Mesenchymal stem cell (in vitro differentiated cells and primary cell): ENCODE measurements around the gene ABHD17B.

Source experiments
- DNase-seq: peaks from one replicate; pipeline ENCODE4 v3.0.0-alpha.2; 2013
- H2AFZ ChIP-seq: one replicate; pipeline ENCODE4 v1.6.1; 2013; ENCODE audit warnings: low read depth, mild to moderate bottlenecking, control low read depth, inconsistent platforms, low read length, moderate library complexity
- H2AK5ac ChIP-seq: 2 replicates; pipeline ENCODE4 v1.6.1; 2013; ENCODE audit warnings: low read length, moderate library complexity, mild to moderate bottlenecking, inconsistent platforms; ENCODE audit not compliant: severe bottlenecking
- H2BK120ac ChIP-seq: one replicate; pipeline ENCODE4 v1.6.1; 2013; ENCODE audit warnings: low read depth, mild to moderate bottlenecking, inconsistent platforms, low read length, moderate library complexity
- H2BK12ac ChIP-seq, 2 experiments: one replicate each; pipeline ENCODE4 v1.6.1; 2013; ENCODE audit warnings: inconsistent platforms in 2 of 2, low read length in 2 of 2, mild to moderate bottlenecking in 2 of 2, moderate library complexity in 2 of 2, control low read depth in 1 of 2
- H2BK15ac ChIP-seq: one replicate; pipeline ENCODE4 v1.6.1; 2013; ENCODE audit warnings: mild to moderate bottlenecking, low read depth, inconsistent platforms; ENCODE audit not compliant: poor library complexity, severe bottlenecking
- H2BK5ac ChIP-seq: 2 replicates; pipeline ENCODE4 v1.6.1; 2013; ENCODE audit warnings: low read depth, mild to moderate bottlenecking, low read length, control low read depth, inconsistent platforms; ENCODE audit not compliant: poor library complexity, severe bottlenecking
- H3K14ac ChIP-seq, 2 experiments: one replicate each; pipeline ENCODE4 v1.6.1; 2013; ENCODE audit warnings: inconsistent platforms in 2 of 2, low read length in 2 of 2, control low read depth in 1 of 2, mild to moderate bottlenecking in 1 of 2, moderate library complexity in 1 of 2
- H3K18ac ChIP-seq, 2 experiments: one replicate each; pipeline ENCODE4 v1.6.1; 2013; ENCODE audit warnings: inconsistent platforms in 2 of 2, low read length in 2 of 2, control low read depth in 1 of 2, low read depth in 1 of 2, mild to moderate bottlenecking in 1 of 2
- H3K23ac ChIP-seq, 2 experiments: one replicate each; pipeline ENCODE4 v1.6.1; 2013; ENCODE audit warnings: inconsistent platforms in 2 of 2, low read length in 2 of 2, mild to moderate bottlenecking in 2 of 2, moderate library complexity in 2 of 2, control low read depth in 1 of 2
- H3K27ac ChIP-seq: 2 replicates; pipeline ENCODE4 v1.5.1; 2013; ENCODE audit warnings: mild to moderate bottlenecking, moderate library complexity, low read length, control low read depth, inconsistent platforms; ENCODE audit not compliant: poor library complexity, severe bottlenecking
- H3K27me3 ChIP-seq, 2 experiments: 2 replicates each; pipeline versions ENCODE4 v1.6.1 to v1.7.0; 2013; ENCODE audit warnings: low read length in 2 of 2, mild to moderate bottlenecking in 2 of 2, moderate library complexity in 2 of 2, control low read depth in 1 of 2, inconsistent platforms in 1 of 2; ENCODE audit not compliant: control insufficient read depth in 1 of 2, insufficient read depth in 1 of 2
- H3K36me3 ChIP-seq, 2 experiments: 2 replicates each; pipeline versions ENCODE4 v1.6.1 to v1.7.0; 2013; ENCODE audit warnings: low read length in 2 of 2, control low read depth in 1 of 2, inconsistent platforms in 1 of 2, low read depth in 1 of 2, mild to moderate bottlenecking in 1 of 2; ENCODE audit not compliant: insufficient read depth in 2 of 2, control insufficient read depth in 1 of 2
- H3K4ac ChIP-seq, 2 experiments: one replicate each; pipeline ENCODE4 v1.6.1; 2013; ENCODE audit warnings: inconsistent platforms in 2 of 2, low read length in 2 of 2, mild to moderate bottlenecking in 2 of 2, moderate library complexity in 2 of 2, control low read depth in 1 of 2, low read depth in 1 of 2
- H3K4me1 ChIP-seq: 2 replicates; pipeline ENCODE4 v1.6.1; 2013; ENCODE audit warnings: low read depth, low read length, control low read depth; ENCODE audit not compliant: control insufficient read depth, insufficient read depth
- H3K4me2 ChIP-seq: 2 replicates; pipeline ENCODE4 v1.6.1; 2013; ENCODE audit warnings: low read length, mild to moderate bottlenecking, inconsistent platforms; ENCODE audit not compliant: poor library complexity, severe bottlenecking
- H3K4me3 ChIP-seq, 2 experiments: 2 replicates each; pipeline versions ENCODE4 v1.5.1 to v1.7.0; 2013; ENCODE audit warnings: low read length in 2 of 2, mild to moderate bottlenecking in 2 of 2, control low read depth in 1 of 2, low read depth in 1 of 2; ENCODE audit not compliant: insufficient read depth in 1 of 2
- H3K79me1 ChIP-seq: replicated peaks from 2 replicates; pipeline ENCODE4 v1.6.1; 2013; ENCODE audit warnings: mild to moderate bottlenecking, control low read depth, low read length, inconsistent platforms; ENCODE audit not compliant: poor library complexity, severe bottlenecking
- H3K9ac ChIP-seq: 2 replicates; pipeline ENCODE4 v1.7.0; 2013; ENCODE audit warnings: mild to moderate bottlenecking, low read length, moderate library complexity
- H3K9me3 ChIP-seq: 2 replicates; pipeline ENCODE4 v1.7.0; 2013; ENCODE audit warnings: mild to moderate bottlenecking, low read length; ENCODE audit not compliant: control insufficient read depth
- H4K8ac ChIP-seq: one replicate; pipeline ENCODE4 v1.6.1; 2013; ENCODE audit warnings: inconsistent platforms, mild to moderate bottlenecking, low read length, moderate library complexity
- H4K91ac ChIP-seq: one replicate; pipeline ENCODE4 v1.6.1; 2013; ENCODE audit warnings: mild to moderate bottlenecking, low read length, inconsistent platforms
- WGBS: methylation state at CpG from one replicate; pipeline ENCODE4 v1.1.7; 2013; ENCODE audit warnings: mixed read lengths; 5-methylcytosine and 5-hydroxymethylcytosine counted together

Gene ABHD17B

GRCh38 chr9:71915495-71915894 is 4.5 kb upstream of the ABHD17B start:
- Histone ChIP-seq H3K4me2 (no peak overlapping the region), H3K36me3 (peaks cover 3 to 4% of the 10 kb centered on the region in 2 experiments), H2AFZ (no peak overlapping the region), H2BK12ac (no peak overlapping the region), H2BK15ac (no peak overlapping the region), H3K23ac (no peak overlapping the region), H2BK5ac (no peak overlapping the region), H4K8ac (no peak overlapping the region), H3K4ac (no peak overlapping the region), H3K9ac (no peak overlapping the region), H3K18ac (no peak overlapping the region), H4K91ac (no peak overlapping the region), H2BK120ac (no peak overlapping the region), H3K4me3 (no peak overlapping the region), H3K14ac (no peak overlapping the region), H3K9me3 (no peaks in the 10 kb centered on the region), H2AK5ac (no peak overlapping the region), H3K27me3 (no peaks in the 10 kb centered on the region), H3K79me1 (peaks cover 15% of the 10 kb centered on the region), H3K27ac (no peak overlapping the region), H3K4me1 (peaks cover 7% of the 10 kb centered on the region)
- no peak for DNase-seq

GRCh38 chr9:71911908-71912335 is 929 bp upstream of the ABHD17B start:
- Histone ChIP-seq H2BK12ac (no peak overlapping the region), H3K27ac (peak overlapping the region; percentile 93), H4K8ac (peak overlapping the region; percentile 35), H3K4me2 (peak overlapping the region; percentile 81), H3K14ac (peak overlapping the region in 1 of 2 experiments; percentile 86), H2BK5ac (no peak overlapping the region), H2AK5ac (no peak overlapping the region), H3K18ac (peak overlapping the region; percentile 52 to 85), H3K23ac (peak overlapping the region in 1 of 2 experiments; percentile 59), H4K91ac (no peak overlapping the region), H3K9me3 (no peaks in the 10 kb centered on the region), H2AFZ (no peak overlapping the region), H2BK15ac (no peak overlapping the region), H3K79me1 (peaks cover 4% of the 10 kb centered on the region), H2BK120ac (no peak overlapping the region), H3K9ac (peak overlapping the region; percentile 92), H3K36me3 (no peaks in the 10 kb centered on the region), H3K4me3 (peak overlapping the region; percentile 77 to 91), H3K27me3 (no peaks in the 10 kb centered on the region), H3K4me1 (peaks cover 5% of the 10 kb centered on the region), H3K4ac (peak overlapping the region in 1 of 2 experiments; percentile 96)
- WGBS: 0% methylated on average over 7 of the region's 9 CpGs
- DNase-seq: no peak

- peak overlapping the region; percentile 73 for H3K4me2 ChIP-seq
- peak overlapping the region; percentile 77 to 88 for H3K4ac ChIP-seq
- peaks cover 5% of the 10 kb centered on the region for H3K4me1 ChIP-seq
- H2AFZ ChIP-seq: peak overlapping the region; percentile 30
- H3K27me3 ChIP-seq: no peaks in the 10 kb centered on the region
- H3K23ac ChIP-seq: peak overlapping the region in 1 of 2 experiments; percentile 0
- H3K9ac ChIP-seq: peak overlapping the region; percentile 92
- H2BK12ac ChIP-seq: no peak overlapping the region
- H3K9me3 ChIP-seq: no peaks in the 10 kb centered on the region
- H3K14ac ChIP-seq: peak overlapping the region in 1 of 2 experiments; percentile 82
- H4K8ac ChIP-seq: no peak overlapping the region
- H4K91ac ChIP-seq: peak overlapping the region; percentile 43
- peak overlapping the region; percentile 92 for H2BK15ac ChIP-seq
- peak overlapping the region; percentile 78 for H2BK120ac ChIP-seq
- no peak for DNase-seq
- peak overlapping the region; percentile 72 for H3K27ac ChIP-seq
- WGBS: under 1% methylated on average over 55 of the region's 56 CpGs
- peak overlapping the region; percentile 53 for H2BK5ac ChIP-seq
- peaks cover 7% of the 10 kb centered on the region for H3K79me1 ChIP-seq
- H2AK5ac ChIP-seq: no peak overlapping the region
- peaks cover 0 to 1% of the 10 kb centered on the region in 2 experiments for H3K36me3 ChIP-seq
- peak overlapping the region; percentile 90 to 91 for H3K4me3 ChIP-seq
- H3K18ac ChIP-seq: peak overlapping the region; percentile 81 to 86
These were observed 338 bp downstream of the ABHD17B start for GRCh38 chr9:71910650-71911060.

- H3K14ac ChIP-seq: no peak overlapping the region
- no peak overlapping the region for H2BK12ac ChIP-seq
These were observed 925 bp downstream of the ABHD17B start for GRCh38 chr9:71909887-71910649.

More at GRCh38 chr9:71909887-71910649, 925 bp downstream of the ABHD17B start:
- H4K8ac ChIP-seq: no peak overlapping the region
- H4K91ac ChIP-seq: peak overlapping the region; percentile 18
- H3K79me1 ChIP-seq: peaks cover 9% of the 10 kb centered on the region
- under 1% methylated on average over 39 of the region's 47 CpGs for WGBS
- peak overlapping the region; percentile 81 to 86 for H3K18ac ChIP-seq
- H2AFZ ChIP-seq: peak overlapping the region; percentile 88
- DNase-seq: peak; percentile 65
- H3K9me3 ChIP-seq: no peaks in the 10 kb centered on the region
- H3K23ac ChIP-seq: no peak overlapping the region
- peaks cover 5% of the 10 kb centered on the region for H3K4me1 ChIP-seq
- peak overlapping the region; percentile 1 for H2BK15ac ChIP-seq
- H2BK120ac ChIP-seq: peak overlapping the region; percentile 78
- H3K27ac ChIP-seq: peak overlapping the region; percentile 64
- no peak overlapping the region for H2AK5ac ChIP-seq
- H3K36me3 ChIP-seq: peaks cover 0 to 3% of the 10 kb centered on the region in 2 experiments
- peak overlapping the region; percentile 92 for H3K9ac ChIP-seq
- H2BK5ac ChIP-seq: no peak overlapping the region
- peak overlapping the region in 1 of 2 experiments; percentile 65 for H3K4ac ChIP-seq
- H3K27me3 ChIP-seq: no peaks in the 10 kb centered on the region
- peak overlapping the region; percentile 73 for H3K4me2 ChIP-seq
- H3K4me3 ChIP-seq: peak overlapping the region; percentile 90 to 91
